Measurements from ENCODE around the gene GRM1.

- TF ChIP-seq CTCF (conservative IDR thresholded peaks at IDR 0.05; ENCODE audit: low read depth in 2 of 2) (no peak), EZH2 (IDR thresholded peaks at IDR 0.05; ENCODE audit: low read depth, unreplicated experiment) (no peak), REST (IDR thresholded peaks at IDR 0.05; ENCODE audit: unreplicated experiment) (no peak), JUNB (IDR thresholded peaks at IDR 0.05; ENCODE audit: unreplicated experiment) (no peak), EZH2phosphoT487 (IDR thresholded peaks at IDR 0.05; ENCODE audit: unreplicated experiment) (no peak), POLR2AphosphoS5 (IDR thresholded peaks at IDR 0.05; ENCODE audit: low read depth) (no peak), ZNF462 (CRISPR knock-in tag; IDR thresholded peaks at IDR 0.05) (no peak), STAT1 (IDR thresholded peaks at IDR 0.05; ENCODE audit: unreplicated experiment) (no peak), CREB1 (CRISPR knock-in tag; IDR thresholded peaks at IDR 0.05; ENCODE audit: low read depth) (no peak), ZNF331 (CRISPR knock-in tag; IDR thresholded peaks at IDR 0.05; ENCODE audit: low read depth) (no peak)
Observed at GRCh38 chr6:146040360-146040759, 11.5 kb downstream of the GRM1 start.
